HG03565 (cell line): ENCODE data around the gene RARA.

Source experiments
- ATAC-seq: cut with Tn5 transposase; IDR thresholded peaks from one replicate; pipeline ENCODE4 v1.9.1; 2021; ENCODE audit warnings: mild to moderate bottlenecking, moderate library complexity; ENCODE audit not compliant: unreplicated experiment

The RARA gene

DNA sequence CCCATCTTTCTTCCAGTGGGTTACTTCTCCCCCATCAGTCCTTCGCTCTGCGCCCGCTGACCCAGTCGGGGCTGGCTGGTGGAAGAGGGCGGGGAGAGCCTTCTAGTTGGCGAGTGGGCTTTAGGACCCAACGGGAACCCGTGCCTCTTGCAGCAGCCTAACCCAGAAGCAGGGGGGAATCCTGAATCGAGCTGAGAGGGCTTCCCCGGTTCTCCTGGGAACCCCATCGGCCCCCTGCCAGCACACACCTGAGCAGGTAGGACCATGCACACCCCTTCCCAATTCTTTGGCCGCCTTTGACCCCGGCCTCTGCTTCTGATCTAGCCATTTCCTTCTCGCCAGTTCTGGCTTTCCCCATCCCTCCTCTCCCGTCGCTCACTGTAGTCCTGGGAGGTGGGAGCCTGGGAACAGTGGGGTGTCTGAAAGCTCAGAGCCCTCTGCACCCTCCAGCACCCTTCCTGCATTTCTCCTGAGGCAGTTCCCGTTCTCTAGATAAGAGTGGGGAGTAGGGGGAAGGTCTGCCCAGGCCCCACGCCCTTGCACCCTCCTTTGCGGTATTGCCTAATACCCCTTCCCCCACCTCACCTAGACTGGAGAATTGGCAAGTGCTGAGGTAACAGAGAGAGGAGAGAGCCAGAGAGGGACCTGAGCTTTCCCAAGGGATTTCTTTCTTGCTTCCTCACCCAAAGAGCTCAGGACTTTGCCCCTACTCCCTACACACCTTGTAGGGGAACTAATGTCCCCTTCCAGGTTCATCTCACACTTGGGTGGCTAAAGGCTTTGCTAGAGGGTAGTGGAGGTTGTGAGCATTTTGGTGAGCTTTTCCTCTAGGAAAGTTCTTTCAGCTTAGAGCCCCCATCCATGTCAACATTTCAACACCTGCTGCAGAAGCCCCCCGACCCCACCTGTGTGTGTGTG lies at the start of gene RARA:
RARA (plus strand) TSS at position 150 of the 918 bp plus-strand sequence. CDS start 22,039 bp downstream, outside the sequence.
- ATAC-seq = no peak

DNA sequence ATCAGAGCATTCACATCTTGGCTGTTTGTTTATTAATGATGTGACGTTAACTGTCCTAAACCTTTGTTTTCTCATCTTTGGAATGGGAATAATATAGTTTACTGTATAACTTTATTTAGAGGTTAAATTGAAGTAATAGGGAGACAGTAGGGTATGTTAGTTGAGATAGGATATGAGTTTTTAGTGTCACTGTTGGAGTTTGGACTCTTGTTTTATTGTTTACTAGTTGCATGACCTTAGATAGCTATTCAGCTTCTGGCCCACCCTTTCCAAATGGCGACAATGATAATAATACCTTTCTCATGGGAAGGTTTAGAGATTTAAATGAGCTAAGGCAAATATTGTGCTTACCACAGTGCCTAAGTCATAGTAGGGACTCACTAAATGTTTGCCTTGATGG lies 49.5 kb upstream of the RARA start:
- no peak for ATAC-seq

DNA sequence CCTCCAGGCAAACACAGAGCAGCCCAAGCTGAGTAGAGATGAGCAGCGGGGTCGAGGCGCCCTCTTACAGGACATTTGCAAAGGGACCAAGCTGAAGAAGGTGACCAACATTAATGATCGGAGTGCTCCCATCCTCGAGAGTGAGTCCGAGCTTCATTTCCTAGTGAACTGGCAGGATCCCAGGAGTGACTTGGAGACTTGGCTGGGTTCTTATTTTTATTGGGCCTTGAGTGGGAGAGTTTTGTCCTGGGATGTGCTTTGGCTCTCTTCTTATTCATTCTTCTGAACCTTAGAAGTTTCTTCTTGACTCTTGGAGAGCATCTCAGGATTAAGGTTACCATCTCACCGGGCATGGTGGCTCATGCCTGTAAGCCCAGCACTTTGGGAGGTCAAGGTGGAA lies 48.5 kb upstream of the RARA start:
- no peak for ATAC-seq

DNA sequence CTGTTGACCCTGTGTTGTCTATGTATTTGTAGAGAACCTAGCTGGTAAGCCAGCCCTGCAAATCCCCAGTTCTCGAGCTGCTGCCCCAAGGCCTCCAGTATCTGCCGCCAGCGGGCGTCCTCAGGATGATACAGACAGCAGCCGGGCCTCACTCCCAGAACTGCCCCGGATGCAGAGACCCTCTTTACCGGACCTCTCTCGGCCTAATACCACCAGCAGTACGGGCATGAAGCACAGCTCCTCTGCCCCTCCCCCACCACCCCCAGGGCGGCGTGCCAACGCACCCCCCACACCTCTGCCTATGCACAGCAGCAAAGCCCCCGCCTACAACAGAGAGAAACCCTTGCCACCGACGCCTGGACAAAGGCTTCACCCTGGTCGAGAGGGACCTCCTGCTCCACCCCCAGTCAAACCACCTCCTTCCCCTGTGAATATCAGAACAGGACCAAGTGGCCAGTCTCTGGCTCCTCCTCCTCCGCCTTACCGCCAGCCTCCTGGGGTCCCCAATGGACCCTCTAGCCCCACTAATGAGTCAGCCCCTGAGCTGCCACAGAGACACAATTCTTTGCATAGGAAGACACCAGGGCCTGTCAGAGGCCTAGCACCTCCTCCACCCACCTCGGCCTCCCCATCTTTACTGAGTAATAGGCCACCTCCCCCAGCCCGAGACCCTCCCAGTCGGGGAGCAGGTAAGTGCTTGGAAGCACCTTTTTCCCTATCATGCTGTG lies 44.4 kb upstream of the RARA start:
- no peak for ATAC-seq

DNA sequence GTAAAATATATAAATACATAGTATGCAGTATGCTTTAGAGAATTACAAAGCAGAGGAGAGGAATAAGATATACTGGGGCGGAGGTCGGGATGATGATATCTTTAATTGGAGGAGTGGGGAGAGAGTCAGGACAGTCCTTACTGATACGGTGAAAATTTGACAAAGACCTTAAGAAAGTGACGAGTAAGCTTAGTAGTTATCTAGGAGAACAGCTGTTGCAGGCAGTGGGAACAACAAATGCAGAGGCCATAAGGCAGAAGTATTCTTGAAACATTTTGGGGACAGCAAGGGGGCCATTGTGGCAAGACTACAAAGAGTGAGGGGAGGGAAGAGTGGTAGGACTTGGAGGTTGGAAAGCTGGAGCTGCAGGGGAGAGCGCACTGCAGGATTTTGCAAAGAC lies 43.6 kb upstream of the RARA start:
- no peak for ATAC-seq

DNA sequence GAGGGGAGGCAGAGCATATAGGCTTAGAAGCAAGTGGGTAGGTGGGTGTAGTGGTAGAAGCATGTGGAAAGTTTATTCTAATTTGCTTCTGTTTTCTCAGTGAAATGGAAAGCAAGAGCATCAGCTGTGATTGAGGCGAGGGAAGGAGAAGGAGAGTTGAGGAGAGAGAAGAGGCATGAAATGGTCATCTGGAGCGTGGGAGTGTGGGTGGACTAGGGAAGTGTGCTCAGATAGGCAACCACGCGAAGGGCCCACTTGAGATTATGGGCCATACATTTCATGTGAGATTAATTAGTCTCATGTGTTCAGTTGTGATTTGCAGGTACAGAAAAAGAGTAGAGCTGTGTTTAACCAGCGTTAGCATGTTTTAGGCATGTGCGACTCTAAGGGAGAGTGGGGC lies 42.1 kb upstream of the RARA start:
- ATAC-seq = no peak

DNA sequence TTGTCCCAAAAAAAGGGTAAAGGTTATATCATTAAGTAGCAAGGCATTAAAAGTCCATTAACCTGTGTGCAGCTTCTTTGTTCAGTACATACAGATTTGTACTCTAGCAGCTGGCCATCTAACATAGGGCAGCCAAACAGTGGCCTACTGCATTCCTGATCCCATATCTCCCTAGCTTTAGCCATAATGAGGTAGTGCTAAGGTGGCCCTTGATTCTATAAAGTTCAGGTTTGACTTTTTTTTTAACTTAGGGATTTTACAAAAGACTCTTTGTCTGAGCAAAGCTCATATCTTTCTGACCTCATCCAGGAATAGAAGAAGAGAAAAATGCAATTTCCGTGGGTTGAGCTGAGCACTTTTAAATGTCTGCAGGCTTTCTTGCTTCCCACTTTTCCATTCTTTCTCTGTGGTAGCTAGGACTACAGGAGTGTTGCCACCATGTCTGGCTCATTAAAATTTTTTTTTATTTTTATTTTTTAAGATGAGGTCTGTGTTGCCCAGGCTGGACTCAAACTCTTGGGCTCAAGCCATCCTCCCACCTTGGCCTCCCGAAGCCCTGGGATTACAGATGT lies 40.8 kb upstream of the RARA start:
- ATAC-seq = no peak

DNA sequence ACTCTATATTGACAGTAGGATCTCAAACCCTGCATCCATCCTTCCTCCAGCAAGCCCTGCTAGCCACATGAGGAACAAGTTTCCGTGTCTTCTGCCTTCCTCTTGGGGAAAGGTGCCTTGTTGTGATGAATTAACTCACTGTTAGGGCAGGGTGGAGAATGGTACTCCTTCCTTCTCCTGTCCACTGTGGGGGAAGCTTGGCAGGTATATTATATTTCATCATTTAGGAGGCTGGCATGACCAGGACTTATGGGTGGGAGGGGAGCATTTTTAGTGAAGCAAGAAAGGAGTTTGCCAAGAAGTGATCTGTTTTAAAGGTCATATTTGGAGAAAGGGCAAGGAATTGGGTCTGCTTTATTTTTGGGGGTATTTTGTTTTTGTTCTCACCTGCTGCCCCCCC lies 30.6 kb upstream of the RARA start:
- no peak for ATAC-seq

DNA sequence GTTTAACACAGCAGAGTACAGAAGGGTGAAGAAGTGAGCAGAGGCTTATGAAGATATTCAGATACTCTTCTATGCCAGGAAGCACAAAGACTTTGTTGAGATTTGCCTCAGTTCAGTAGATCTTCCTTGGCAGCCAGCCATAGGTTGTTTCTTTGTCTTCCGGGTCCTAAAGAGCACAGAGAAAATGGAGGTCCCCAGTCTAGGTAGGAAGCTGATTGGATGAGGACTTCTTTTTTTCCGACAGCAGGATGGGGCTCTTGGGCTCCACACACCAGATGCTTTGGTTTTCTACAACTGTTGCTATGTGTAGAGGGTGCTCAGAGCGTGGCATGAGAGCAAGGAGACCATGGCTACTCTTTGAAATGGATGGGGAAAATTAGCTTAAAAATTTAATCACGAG lies 29.6 kb upstream of the RARA start:
- no peak for ATAC-seq

DNA sequence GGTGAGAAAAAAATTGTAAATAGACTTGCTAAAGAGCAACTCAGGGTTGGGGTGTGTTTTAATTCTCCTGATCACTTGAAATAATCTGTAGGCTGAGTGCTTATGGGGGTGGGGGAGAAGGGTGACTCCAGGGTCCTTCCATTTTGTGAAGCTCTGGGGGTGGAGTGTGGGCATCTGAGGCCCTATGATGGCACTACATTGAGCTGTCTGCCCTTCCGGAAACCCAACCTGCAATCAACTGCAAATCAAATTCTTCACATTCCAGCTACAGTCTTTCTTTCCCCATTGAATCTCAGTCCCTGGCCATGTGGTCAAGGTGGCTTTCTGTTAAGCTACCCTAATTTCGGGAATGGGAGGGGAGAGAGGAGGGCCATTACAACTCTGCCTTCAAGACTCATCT lies 27.3 kb upstream of the RARA start:
- ATAC-seq = no peak

DNA sequence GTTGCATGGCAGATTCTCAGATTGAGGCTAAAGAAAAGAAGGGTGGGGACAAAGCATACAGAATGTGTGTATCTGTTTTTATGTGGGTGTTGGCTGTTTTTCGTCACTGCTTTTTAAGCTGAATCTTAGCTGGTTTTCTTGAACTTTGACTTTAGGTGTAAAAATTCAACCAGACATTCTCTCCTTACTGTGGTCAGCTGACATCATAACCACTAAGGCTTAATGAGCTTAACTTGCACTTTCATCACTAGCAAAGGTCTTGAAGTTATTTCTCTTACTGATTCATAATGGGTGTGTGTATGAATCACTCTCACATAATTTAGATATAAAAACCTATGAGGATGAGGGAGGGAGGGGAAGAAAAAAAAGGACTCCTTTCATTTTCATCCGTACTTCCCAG lies 25.3 kb upstream of the RARA start:
- no peak for ATAC-seq

DNA sequence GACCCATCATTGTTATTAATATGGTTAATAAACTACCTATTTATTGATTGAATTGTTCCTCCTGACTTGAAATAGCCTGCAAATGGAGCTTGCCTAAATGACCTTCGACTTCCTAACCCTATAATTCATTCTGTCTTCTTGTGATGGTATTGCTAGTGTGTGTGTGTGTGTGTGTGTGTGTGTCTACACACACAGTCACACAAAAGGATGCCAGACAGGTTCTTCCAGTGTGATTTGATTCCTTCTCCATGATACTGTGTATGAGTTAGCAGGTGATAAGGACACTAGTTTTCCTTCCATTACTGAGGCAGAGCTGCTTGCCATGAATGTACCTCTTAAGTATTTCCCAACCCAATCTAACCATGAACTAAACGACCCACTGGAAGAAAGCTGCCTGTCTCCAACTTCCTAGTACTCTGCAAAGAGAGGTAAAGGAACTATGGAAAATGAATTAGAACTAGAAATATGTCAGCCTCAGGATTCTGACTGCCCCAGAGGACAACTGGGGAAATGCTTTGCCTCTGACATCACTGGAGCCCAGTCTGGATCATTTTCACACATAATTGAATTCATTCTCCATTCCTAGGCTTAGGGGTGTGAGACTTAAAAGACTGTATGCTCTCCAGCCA lies 24.8 kb upstream of the RARA start:
- no peak for ATAC-seq

DNA sequence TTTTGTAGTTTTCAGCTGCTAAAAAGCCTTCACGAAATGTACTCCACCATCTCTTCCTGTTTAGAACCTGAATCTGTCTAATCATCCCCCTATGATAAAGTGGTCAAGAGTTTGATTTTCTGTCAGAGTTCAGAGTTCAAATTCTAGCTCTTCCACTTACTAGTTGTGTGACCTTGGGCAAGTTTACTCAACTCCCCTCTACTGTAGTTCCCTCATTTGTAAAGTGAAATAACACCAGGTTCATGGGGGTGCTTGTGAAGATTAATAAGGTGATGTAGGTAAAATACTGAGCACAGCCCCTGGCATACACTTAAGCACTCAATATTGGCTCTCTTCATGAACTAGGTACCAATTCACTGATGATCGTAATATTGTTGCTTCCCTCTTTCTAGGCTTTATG lies 22.5 kb upstream of the RARA start:
- ATAC-seq = no peak

DNA sequence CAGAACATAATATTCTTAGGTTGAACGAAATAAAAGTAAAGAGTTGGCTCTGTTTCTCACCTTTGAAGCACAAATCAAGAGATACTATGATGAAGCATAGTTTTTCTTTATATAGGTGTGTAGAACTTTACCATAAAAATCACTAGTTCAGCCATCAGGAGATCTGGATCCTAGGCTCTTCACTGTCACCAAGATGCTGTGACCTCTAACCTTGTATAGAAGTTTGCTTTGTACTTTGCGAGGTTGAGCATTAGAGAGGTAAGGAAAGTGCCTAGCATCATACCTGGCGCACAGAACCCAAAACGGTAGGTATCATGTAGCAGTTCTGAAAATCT lies 21.9 kb upstream of the RARA start:
- ATAC-seq = no peak

DNA sequence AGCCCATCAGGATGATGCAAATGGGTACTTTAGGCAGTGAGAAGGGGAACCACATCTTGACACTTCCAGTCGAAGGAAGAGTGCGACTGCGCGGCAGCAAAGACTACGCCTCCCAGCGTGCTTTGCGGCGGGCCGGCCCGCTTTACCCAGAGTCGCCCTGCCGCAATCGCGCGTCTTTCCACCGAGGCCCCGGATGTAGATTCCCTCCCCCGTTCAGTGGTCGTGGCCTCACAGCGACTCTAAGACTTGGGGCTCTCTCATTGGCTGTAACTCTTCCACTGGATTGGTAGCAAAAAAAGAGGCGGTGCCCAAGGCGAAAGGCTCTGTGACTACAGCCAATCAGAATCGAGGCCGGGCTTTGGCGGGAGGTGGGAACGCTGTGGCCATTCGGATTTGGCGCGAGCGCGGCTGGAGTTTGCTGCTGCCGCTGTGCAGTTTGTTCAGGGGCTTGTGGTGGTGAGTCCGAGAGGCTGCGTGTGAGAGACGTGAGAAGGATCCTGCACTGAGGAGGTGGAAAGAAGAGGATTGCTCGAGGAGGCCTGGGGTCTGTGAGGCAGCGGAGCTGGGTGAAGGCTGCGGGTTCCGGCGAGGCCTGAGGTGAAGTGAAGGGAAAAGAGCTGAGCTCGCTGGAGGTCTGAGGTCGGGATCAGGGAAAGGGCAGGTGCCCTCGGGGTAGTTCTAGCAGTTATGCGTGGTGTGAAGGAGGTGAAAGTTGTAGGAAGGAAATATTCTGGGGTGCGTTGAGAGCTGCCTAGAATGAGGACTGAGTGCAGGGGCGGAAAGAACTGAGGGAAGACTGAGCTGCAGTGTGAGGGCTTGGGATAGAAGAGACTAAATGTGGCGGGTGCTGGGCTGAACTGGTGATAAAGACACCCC lies 21.2 kb upstream of the RARA start, which contains the start of gene CDC6:
CDC6 (plus strand) TSS at position 386 of the 876 bp plus-strand sequence. CDS start 1,542 bp downstream, outside the sequence.
- peak; percentile 87 for ATAC-seq

DNA sequence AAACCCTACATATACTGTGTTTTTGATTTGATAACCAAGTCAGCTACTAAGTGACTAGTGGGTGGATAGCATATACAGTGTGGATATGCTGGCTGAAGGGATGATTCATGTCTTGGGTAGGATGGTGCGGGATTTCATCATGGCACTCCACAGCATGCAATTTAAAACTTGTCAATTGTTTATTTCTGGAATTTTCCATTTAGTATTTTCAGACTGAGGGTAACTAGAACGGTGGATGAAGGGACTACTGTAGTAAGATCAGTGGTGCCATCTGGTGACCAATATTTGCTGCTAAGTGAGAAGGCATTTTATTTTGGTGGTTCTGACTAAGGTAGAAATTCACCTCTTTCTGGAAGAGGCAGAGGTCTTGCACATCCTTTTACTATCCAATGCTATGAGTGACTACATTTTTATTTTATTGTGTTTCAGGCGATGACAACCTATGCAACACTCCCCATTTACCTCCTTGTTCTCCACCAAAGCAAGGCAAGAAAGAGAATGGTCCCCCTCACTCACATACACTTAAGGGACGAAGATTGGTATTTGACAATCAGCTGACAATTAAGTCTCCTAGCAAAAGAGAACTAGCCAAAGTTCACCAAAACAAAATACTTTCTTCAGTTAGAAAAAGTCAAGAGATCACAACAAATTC lies 18.2 kb upstream of the RARA start:
- ATAC-seq = no peak

DNA sequence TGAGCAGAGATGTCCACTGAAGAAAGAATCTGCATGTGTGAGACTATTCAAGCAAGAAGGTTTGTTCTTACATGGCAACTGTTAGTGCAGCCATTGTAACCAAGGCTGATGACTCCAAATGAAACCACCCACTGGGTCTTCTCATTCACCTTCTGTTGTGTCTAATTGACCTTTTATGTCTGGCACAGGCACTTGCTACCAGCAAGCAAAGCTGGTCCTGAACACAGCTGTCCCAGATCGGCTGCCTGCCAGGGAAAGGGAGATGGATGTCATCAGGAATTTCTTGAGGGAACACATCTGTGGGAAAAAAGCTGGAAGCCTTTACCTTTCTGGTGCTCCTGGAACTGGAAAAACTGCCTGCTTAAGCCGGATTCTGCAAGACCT lies 17.7 kb upstream of the RARA start:
- ATAC-seq = no peak

DNA sequence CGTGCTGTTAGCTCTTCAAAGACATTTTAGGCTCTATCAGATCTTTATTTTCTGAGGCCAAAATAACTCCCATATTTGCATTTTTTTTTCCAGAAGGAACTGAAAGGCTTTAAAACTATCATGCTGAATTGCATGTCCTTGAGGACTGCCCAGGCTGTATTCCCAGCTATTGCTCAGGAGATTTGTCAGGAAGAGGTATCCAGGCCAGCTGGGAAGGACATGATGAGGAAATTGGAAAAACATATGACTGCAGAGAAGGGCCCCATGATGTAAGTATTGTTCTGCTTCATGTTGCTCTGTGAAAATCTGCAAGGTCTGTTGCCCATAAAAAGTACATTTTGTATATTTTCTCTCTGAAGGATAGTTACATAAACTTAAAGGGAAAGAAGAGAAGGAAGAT lies 15.6 kb upstream of the RARA start:
- ATAC-seq = no peak

DNA sequence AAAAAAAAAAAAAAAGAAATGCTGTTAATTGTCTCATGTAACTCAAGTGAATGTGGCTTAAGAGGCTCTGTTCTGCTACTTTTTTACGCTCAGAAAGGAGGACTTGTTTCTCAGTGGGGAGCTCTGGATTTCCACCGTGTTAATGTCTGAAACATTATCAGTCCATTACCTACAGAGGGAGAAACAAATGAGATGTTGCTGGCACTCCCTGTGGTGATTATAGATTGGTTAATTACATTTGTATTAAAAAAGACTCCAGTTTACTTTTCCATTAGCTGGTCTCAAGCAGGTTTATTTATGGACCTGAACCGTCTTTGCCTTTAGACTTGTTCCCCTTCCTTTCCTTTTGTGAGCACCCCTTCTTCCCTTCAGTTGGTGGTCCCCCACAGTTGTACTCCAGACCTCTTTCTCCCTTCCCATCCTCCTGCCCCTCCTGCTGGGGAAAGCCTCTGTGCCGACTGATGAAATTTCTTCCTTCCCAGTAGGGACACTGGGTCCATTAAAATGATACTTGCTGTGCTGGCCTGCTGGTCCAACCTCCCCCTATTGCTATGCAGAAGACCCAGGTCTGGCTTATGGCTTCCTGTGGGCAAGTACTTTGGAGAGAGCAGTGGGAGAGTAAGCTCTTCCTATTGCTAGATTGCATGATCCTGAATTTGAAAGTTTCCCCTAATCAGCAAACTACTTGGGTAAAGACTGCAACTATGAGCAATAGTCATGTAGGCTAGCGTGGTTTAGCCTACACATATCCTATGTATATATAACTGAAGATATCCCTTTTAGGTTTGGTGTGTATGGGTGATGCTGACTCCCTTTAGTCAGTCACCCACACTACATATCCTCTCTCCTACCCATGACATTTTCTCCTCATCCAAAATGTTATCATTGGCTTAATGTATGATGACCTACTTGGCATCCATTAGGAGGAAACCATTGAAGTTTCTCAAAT lies 13.2 kb upstream of the RARA start:
- no peak for ATAC-seq
